Esophagus squamous epithelium (tissue), 4 donors: ENCODE data around the gene AHI1.

ENCODE experiments used
- POLR2A ChIP-seq, 4 donors: fragments of 450-650 bp; IDR thresholded peaks; one replicate each; pipeline ENCODE4 v1.6.1; 2017; ENCODE audit warnings: antibody characterized with exemption in 4 of 4, mild to moderate bottlenecking in 4 of 4, moderate library complexity in 3 of 4
- TF ChIP-seq, protein P1 (sequence below), 6 experiments: fragments of 450-650 bp in 4 of 6; fragments of 200-600 bp in 2 of 6; sonication (generic) in 2 of 6; IDR thresholded peaks; one replicate each; pipeline ENCODE4 v1.5.1; 2016 to 2019; ENCODE audit warnings: antibody characterized with exemption in 6 of 6, mild to moderate bottlenecking in 4 of 6, moderate library complexity in 4 of 6

DNA sequence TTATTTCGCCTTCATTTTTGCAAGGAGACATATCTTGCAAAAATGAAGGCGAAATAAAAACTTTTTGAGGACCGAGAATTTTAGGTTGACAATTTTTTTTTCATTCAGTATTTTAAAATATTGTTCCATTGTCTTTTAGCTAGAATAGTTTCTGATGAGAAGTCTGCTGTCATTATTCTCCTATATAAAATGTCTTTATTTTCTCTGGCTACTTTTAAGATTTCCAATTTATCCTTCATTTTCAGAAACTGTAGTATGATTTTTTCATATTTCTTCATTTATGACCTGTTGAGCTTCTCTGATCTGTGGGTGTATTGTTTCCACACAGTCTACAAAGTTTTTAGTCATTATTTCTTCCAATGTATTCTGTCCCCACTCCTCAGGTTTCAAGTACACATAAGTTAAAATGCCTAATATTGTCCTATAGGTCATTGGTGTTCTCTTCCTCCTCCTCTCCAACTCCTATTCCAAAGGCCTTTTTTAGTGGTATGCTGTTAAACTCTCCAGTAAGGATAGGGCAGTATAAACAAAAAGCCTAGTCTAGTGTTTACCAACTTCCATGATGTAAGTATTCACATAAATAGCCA lies 15.7 kb downstream of the AHI1 start:
- TF ChIP-seq, protein P1, sequence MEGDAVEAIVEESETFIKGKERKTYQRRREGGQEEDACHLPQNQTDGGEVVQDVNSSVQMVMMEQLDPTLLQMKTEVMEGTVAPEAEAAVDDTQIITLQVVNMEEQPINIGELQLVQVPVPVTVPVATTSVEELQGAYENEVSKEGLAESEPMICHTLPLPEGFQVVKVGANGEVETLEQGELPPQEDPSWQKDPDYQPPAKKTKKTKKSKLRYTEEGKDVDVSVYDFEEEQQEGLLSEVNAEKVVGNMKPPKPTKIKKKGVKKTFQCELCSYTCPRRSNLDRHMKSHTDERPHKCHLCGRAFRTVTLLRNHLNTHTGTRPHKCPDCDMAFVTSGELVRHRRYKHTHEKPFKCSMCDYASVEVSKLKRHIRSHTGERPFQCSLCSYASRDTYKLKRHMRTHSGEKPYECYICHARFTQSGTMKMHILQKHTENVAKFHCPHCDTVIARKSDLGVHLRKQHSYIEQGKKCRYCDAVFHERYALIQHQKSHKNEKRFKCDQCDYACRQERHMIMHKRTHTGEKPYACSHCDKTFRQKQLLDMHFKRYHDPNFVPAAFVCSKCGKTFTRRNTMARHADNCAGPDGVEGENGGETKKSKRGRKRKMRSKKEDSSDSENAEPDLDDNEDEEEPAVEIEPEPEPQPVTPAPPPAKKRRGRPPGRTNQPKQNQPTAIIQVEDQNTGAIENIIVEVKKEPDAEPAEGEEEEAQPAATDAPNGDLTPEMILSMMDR (IDR thresholded peaks at IDR 0.05), result no peak
- TF ChIP-seq POLR2A (IDR thresholded peaks at IDR 0.05), result no peak
